Neuron (in vitro differentiated cells): ENCODE measurements around the gene KRTAP5-6.

Experiments used
- H2AFZ ChIP-seq: one replicate; pipeline ENCODE4 v1.6.1; 2013; ENCODE audit warnings: low read depth, mild to moderate bottlenecking, inconsistent platforms, low read length, moderate library complexity
- H3K27me3 ChIP-seq: one replicate; pipeline ENCODE4 v1.6.1; 2013; ENCODE audit warnings: low read length; ENCODE audit not compliant: insufficient read depth
- H3K36me3 ChIP-seq: one replicate; pipeline ENCODE4 v1.6.1; 2013; ENCODE audit warnings: low read length; ENCODE audit not compliant: insufficient read depth
- H3K4me1 ChIP-seq: one replicate; pipeline ENCODE4 v1.6.1; 2013; ENCODE audit warnings: low read length; ENCODE audit not compliant: insufficient read depth
- H3K4me3 ChIP-seq: 2 replicates; pipeline ENCODE4 v1.5.1; 2013; ENCODE audit warnings: mild to moderate bottlenecking, low read length, moderate library complexity
- H3K9me3 ChIP-seq: one replicate; pipeline ENCODE4 v1.6.1; 2013; ENCODE audit warnings: low read length

Gene KRTAP5-6

DNA sequence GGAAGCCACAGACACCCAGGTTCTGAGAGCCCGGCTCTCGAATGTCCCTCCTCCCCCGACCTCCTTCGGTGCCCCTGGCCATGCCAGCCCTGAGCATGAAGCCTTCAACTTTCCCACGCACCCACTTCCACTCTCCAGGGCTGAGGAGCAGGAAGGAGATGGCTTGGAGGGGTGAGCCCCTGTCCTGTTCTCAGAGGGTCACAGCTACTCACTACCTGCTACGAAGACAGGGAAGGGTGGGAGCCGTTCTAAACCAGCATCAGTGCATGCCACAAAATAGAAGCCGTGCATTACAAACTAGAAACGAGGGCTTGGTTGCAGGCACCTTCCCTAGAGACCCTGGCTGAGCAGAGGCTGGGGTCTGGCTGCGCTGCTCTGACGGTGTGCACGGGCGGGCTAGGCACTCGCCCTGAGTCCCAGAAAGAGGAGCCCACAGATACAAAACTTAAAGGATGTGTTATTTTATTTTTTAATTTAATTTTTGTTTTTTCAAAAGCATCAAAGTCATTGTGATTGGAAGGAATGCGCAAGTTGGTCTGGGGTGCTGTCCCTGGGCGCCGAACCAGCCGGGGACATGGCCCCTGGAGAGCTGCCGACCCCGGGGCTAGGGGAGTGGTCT lies 4.2 kb upstream of the KRTAP5-6 start:
- Histone ChIP-seq H3K9me3 (no peaks in the 10 kb centered on the region), H2AFZ (no peak overlapping the region), H3K4me3 (no peak overlapping the region), H3K4me1 (peaks cover 6% of the 10 kb centered on the region), H3K36me3 (no peaks in the 10 kb centered on the region), H3K27me3 (peaks cover 27% of the 10 kb centered on the region)

DNA sequence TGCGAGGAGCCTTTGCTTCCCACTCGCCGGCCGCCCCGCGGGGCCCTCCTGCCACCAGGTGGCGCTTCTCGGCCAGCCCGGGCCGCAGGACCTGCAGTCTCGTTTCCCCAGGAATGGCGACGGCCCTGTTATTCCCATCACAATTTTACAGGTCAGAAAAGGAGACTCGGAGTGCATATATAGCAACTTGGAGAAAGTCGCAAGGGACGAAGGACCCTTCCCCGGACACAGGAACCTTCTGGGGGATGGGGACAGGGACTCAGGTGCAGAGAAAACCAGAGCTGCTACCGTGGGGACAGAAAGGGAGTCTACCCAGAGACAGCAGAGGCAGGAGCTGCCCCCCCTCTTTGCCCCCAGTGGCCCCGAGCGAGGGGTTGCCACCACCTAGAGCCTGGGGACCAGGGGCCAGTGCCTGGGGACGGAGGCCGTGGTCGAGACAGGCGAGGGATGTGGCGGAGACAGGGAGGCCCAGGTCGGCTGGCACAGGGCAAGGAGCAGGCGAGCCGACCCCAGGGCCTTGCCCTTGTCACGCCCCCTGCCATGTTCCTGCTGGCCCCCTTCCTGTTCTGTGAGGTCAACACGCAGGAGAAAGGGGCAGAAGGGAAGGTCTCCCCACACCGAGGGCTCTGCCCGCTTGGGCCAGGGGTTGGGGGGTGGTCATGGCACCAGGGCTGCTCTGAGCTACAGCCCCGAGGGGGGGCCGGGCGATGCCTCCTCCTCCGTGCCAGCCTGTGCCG lies 3.5 kb upstream of the KRTAP5-6 start:
- Histone ChIP-seq H3K27me3 (peaks cover 27% of the 10 kb centered on the region), H3K4me1 (peaks cover 6% of the 10 kb centered on the region), H3K4me3 (peak overlapping the region; percentile 85), H3K36me3 (no peaks in the 10 kb centered on the region), H2AFZ (peak overlapping the region; percentile 95), H3K9me3 (no peaks in the 10 kb centered on the region)

- Histone ChIP-seq H3K9me3 (no peaks in the 10 kb centered on the region), H3K36me3 (no peaks in the 10 kb centered on the region), H2AFZ (peak overlapping the region; percentile 95), H3K27me3 (peaks cover 27% of the 10 kb centered on the region), H3K4me1 (peaks cover 6% of the 10 kb centered on the region), H3K4me3 (peak overlapping the region; percentile 85)
These were observed 2.7 kb upstream of the KRTAP5-6 start for GRCh38 chr11:1694064-1694845.

GRCh38 chr11:1694846-1695547 lies 2.0 kb upstream of the KRTAP5-6 start:
- Histone ChIP-seq H3K9me3 (no peaks in the 10 kb centered on the region), H3K27me3 (peaks cover 23% of the 10 kb centered on the region), H3K4me3 (no peak overlapping the region), H3K4me1 (peaks cover 6% of the 10 kb centered on the region), H2AFZ (no peak overlapping the region), H3K36me3 (no peaks in the 10 kb centered on the region)

DNA sequence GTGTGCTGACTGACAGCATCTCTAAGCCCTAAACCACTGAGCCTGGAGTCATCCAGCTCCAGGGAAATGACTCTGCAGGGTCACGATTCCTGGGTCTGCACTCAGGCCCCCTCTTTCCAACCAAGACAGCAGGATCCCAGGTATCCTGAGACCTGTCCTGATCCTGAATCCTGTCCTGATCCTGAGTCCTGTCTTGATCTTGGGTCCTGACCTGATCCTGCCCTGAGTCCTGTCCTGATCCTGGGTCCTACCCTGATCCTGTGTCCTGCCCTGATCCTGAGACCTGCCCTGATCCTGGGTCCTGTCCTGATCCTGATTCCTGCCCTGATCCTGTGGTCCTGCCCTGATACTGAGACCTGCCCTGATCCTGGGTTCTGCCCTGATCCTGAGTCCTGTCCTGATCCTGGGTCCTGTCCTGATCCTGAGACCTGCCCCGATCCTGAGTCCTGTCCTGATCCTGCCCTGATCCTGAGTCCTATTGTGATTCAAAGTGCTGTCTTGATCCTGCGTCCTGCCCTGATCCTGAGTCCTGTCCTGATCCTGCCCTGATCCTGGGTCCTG lies 1.4 kb upstream of the KRTAP5-6 start:
- Histone ChIP-seq H2AFZ (no peak overlapping the region), H3K9me3 (no peaks in the 10 kb centered on the region), H3K4me3 (no peak overlapping the region), H3K4me1 (peaks cover 6% of the 10 kb centered on the region), H3K36me3 (no peaks in the 10 kb centered on the region), H3K27me3 (peaks cover 19% of the 10 kb centered on the region)

DNA sequence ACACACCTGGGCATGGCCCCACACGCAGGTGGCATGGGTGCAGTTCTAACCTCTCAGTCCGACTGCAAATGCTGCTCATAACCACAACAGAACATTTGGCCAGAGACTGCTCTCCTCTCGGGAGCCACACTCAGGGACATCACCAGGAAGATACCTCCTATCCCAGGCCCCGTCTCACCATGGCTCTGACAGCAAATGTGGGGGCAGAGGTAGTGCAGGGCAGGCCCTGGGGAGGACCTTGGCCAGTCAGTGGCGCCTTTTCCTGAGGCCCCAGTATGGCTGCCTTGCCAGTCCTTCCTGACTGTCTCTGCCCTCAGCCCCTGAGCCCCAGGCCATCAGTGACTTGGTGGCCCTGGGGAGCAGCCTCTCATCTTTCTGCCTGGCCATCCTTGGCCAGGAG lies 2.8 kb downstream of the KRTAP5-6 start:
- Histone ChIP-seq H3K4me3 (no peak overlapping the region), H3K4me1 (no peaks in the 10 kb centered on the region), H3K9me3 (no peaks in the 10 kb centered on the region), H3K36me3 (no peaks in the 10 kb centered on the region), H3K27me3 (no peaks in the 10 kb centered on the region), H2AFZ (no peak overlapping the region)

DNA sequence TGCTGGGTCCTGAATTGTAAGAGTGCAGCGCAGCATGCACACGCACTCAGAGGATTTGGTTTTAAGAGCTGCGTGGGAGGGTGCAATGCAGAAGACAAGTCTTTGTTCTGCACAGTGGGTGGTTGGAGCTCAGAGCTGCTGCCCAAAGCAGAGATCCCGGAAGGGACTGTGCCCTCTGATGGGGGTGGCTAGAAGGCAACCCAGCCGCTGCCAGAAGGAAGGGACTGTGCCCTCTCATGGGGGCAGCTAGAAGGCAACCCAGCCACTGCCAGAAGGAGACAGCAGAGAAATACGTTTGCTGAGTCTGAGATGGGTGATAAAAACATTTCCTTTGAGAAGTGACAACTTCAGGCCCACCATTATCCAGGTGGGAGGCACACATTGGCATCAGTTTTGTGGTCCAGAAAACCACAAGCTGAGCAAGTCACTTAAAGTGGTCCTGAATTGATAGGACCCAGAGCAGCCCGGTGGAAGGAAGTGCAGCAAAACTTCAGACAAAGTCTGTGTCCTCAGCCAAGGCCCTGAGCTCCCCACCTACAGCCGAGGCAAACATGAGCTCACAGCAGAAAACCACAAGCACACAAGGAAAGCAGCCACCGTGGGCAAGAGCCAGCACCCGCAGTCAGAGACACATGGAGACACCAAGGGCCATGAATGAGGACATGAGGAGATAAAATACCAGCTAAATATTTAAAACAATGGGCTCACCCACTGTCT lies 4.3 kb downstream of the KRTAP5-6 start:
- H3K27me3 ChIP-seq = no peaks in the 10 kb centered on the region

DNA sequence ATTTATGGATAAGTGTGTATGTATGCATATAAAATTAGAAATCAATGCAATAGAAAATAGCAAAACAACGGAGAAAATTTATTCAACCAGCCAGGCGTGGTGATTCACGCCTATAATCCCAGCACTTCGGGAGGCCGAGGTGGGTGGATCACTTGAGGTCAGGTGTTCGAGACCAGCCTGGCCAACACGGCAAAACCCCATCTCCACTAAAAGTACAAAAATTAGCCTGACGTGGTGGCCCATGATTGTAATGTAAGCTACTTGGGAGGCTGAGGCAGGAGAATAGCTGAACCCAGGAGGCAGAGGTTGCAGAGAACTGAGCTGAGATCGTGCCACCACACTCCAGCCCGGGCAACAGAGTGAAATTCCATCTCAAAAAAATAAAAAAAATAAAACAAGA lies 5.5 kb downstream of the KRTAP5-6 start:
- Histone ChIP-seq H3K4me1 (no peaks in the 10 kb centered on the region), H3K4me3 (no peak overlapping the region), H2AFZ (no peak overlapping the region), H3K9me3 (no peaks in the 10 kb centered on the region), H3K36me3 (no peaks in the 10 kb centered on the region), H3K27me3 (peaks cover 5% of the 10 kb centered on the region)

More for the DNA sequence above, 4.3 kb downstream of the KRTAP5-6 start:
- no peaks in the 10 kb centered on the region for H3K4me1 ChIP-seq
- no peak overlapping the region for H3K4me3 ChIP-seq
- H3K36me3 ChIP-seq = no peaks in the 10 kb centered on the region
- no peak overlapping the region for H2AFZ ChIP-seq
- no peaks in the 10 kb centered on the region for H3K9me3 ChIP-seq

GRCh38 chr11:1703146-1703545 lies 6.2 kb downstream of the KRTAP5-6 start:
- H3K27me3 ChIP-seq = peaks cover 6% of the 10 kb centered on the region

DNA sequence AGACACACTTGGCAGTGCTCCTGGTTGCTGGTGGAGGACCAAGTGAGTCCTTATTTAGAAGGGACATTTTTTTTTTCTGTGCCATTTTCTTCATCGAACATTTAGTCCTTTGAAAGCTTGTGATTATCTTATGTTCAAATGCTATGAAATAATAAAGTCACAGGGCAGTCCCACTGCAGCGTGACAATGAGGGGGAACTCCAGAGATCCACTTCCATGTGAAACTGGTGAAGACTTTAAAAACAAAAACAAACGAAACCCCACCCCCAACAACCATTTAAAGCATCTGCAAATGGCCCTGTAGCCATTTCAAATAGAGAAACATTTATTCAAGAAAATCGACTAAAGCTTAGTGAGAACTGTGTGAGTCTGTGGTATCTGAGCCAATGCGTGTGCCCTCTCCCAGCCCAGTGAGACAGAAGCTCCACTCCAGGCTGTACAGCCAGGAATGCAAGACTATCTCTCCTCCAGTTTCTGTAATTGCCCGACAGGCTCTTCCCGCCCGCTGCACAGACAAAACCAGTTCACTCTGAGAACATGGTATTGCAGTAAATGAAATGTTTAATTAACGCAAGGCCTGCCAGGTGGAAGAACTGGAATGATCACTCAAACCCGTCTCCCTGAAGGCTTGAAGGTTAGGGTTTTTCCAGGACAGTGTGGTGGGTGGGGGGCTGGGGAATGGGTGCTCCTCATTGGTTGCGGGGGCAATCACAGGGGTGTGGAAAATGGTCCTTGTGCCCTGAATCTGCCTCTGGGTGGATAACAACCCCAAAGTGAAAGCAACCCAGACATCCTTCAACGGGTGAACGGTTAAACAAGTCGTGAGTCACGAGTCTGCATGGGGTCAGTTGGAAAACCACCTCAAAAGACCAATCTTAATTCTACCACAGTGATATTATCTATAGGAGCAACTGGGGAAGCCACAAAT lies 8.4 kb downstream of the KRTAP5-6 start:
- no peaks in the 10 kb centered on the region for H3K9me3 ChIP-seq
- no peak overlapping the region for H2AFZ ChIP-seq
- H3K36me3 ChIP-seq = no peaks in the 10 kb centered on the region
- no peaks in the 10 kb centered on the region for H3K4me1 ChIP-seq
- no peak overlapping the region for H3K4me3 ChIP-seq
- peaks cover 7% of the 10 kb centered on the region for H3K27me3 ChIP-seq

More at GRCh38 chr11:1703146-1703545, 6.2 kb downstream of the KRTAP5-6 start:
- Histone ChIP-seq H3K4me1 (no peaks in the 10 kb centered on the region), H3K36me3 (no peaks in the 10 kb centered on the region), H3K9me3 (no peaks in the 10 kb centered on the region), H2AFZ (no peak overlapping the region), H3K4me3 (no peak overlapping the region)

DNA sequence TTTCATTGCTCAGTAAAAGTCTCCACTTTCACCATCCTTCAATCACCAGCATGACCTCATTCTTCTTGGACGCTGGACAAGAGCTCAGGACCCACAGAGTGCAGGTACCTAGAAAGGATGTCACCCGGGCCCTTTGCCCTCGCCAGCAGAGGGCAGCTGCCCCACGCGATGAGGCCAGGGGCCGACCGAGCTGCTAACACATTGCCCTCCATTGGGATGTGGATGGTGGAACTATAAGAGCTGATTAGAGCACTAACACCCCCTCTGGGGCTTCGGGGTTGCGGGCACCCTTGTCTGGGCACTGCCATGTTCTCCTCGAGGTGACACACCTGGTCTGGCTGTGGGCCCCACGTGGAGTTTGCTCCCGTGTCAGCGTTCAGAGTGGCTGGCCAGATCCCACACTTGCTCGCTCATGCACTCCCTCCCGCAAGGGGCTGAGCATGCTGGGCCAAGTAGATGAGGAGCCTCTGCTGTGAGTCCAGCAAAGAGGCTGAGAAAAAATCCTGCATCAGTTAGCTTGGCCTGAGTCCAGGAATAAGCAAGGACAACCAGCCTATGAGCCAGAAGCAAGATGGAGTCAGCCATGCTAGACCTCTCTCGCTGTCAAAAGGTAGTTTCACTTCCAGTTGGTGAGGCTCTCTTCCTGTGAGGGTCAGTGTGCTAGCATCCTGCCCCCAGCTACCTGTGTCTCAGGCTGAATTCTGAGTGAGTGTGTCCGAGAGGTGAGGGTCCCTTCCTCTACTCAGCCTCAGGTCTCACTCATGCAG lies 9.8 kb downstream of the KRTAP5-6 start:
- no peaks in the 10 kb centered on the region for H3K9me3 ChIP-seq
- H3K4me1 ChIP-seq = no peaks in the 10 kb centered on the region
- H3K4me3 ChIP-seq = no peak overlapping the region
- no peaks in the 10 kb centered on the region for H3K36me3 ChIP-seq
- no peak overlapping the region for H2AFZ ChIP-seq
- H3K27me3 ChIP-seq = peaks cover 7% of the 10 kb centered on the region
